Measurements from ENCODE around the gene PPP1R37.

PPP1R37 gene

GRCh38 chr19:45151821-45152503, 59.0 kb downstream of the PPP1R37 start:
- DNase-seq (ENCODE audit: extremely low read depth in 1 of 2, low read depth in 1 of 2), result no peak

DNA sequence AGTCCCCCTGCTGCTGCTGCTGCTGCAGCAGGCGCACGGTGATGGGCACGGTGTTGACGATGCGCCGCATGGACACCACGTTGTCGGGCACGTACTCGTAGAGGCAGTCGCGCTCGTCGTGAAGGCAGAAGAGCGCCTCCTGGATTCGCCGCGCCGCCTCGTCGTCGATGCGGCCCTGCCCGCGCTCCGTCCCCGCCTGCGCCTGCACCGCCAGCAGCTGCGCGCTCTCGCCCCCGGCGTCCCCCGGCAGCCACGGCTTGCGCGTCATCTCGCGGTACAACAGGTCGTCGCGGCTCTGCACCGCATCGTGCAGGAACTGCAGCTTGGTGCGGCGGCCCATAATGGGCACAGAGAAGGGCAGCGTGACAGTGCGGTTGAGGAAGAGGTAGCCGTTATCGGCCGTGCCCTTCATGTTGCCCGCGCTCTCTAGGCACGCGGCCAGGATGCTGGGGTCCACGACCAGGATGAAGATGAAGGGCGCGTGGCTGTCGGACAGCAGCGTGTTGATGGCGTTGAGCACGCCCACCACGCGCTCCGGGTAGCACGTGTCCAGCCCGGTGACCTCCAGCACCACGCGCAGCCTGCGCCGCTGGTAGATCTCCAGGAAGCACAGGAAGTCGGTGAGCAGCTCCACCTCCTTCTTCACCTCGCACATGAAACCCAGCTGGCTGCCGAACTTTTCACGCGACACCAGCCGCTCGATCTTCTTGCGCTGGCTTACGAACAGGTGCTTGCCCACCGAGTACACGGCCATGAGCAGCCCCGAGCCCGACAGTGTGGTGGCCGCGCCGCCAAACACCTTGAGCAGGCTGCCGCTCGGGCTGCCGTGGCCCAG, 59.7 kb downstream of the PPP1R37 start:
- no peak for DNase-seq (ENCODE audit: extremely low read depth in 1 of 2, low read depth in 1 of 2)

GRCh38 chr19:45153339-45154063, 60.5 kb downstream of the PPP1R37 start:
- no peak for DNase-seq (ENCODE audit: extremely low read depth in 1 of 2, low read depth in 1 of 2)

GRCh38 chr19:45154064-45154827, 61.3 kb downstream of the PPP1R37 start:
- DNase-seq (ENCODE audit: extremely low read depth in 1 of 2, low read depth in 1 of 2), result no peak

DNA sequence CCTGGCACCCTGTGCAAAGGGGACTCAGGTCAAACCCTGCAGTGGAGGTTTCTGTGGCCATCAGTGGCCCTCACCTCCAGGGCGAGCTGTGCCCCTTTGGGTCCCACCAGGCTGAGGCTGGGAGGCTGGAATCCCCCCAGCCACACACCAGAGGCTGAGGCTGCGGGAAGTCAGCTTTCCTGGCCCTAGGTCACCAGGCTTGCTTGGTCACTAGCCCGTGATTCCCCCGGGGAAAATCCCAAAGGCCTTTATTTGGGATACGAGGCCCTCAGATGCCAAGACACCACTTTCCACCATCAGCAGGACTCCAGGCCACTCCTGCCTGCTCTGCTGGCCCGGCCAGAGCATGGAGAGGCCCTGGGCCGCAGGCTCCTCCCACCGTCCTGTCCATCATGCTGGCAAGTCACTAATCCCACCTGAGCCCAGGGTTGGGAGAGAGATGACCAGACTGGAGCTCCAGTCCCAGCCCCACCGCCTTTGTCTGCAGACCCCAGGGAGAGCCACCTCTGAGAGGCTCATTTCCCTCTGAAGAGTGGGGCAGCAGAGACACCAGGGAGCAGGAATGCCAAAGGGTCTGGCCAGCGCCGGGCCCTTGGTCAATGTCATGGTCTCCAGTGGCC, 63.1 kb downstream of the PPP1R37 start:
- DNase-seq (ENCODE audit: extremely low read depth in 1 of 2, low read depth in 1 of 2), result no peak

DNA sequence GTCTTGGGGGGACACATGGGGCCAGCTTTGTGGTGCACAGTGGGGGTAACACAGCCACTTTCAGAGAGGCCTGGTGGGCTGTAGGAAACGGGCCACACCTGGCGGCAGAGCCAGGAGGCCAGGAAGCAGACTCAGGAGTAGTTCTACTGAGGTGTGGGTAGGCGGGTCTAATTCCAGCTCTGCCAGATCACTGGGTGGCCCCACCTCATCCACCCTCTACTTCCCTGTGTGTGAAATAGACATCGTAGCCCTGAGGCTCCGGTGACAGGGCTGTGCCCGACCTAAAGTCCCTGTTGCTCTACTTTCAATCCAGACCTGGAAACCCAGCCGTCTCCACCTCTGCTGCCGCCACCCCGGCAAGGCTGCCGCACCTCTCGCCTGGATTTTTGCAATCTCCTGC, 63.8 kb downstream of the PPP1R37 start:
- DNase-seq (ENCODE audit: extremely low read depth in 1 of 2, low read depth in 1 of 2), result no peak

DNA sequence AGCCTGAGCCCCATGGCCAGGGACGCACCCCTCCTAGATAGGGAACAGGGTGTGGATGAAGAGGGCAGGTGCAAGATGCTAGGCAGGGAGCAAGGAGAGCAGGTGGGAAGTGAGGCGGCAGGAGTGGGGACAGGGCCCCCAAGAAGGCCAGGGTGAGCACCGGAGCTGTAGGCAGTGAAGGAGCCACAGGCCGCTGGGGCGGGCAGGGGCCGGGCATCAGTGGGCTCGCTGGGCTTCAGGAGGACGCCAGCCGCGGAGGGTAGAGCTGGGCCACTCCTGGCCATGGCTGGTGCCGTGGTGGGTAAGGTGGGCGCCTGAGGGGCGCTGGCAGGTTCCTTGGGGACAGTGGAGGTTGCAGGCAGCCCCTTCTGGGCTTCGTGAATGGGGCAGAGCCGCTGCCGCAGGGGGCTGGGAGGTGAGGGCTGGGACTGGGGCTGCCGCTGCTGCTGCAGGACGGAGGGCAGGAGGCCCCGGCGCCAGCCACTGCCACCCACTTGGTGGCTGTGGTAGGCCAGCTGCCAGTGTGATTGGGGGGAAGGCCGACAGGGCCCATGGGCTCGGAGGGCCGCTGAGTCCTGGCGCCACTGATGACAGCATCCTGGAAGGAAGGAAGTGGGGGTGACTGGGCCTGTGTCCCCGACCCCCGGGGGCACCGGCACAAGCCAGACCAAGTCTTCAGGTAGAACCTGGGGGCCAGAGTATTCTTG, 65.7 kb downstream of the PPP1R37 start:
- no peak for DNase-seq (ENCODE audit: extremely low read depth in 1 of 2, low read depth in 1 of 2)

- no peak for DNase-seq (ENCODE audit: extremely low read depth in 1 of 2, low read depth in 1 of 2)
These were observed 66.4 kb downstream of the PPP1R37 start for GRCh38 chr19:45159210-45159970.

DNA sequence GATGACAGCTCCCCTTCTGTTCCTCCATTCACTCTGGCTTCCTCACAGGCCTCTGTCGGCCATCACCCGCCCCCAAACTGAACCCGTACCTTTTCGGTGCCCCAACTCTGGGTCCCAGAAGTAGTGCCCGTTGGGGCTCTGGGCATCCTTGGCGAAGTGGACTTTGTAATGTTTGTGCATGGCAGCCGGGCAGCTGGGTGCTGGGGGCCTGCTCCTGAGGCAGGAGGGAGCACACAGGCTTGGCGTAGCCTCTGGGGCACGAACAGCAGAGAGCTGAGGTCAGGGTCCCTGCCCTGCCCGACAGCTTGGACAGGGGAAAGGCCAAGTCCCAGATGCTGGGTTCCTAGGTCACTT, 67.0 kb downstream of the PPP1R37 start:
- DNase-seq (ENCODE audit: extremely low read depth in 1 of 2, low read depth in 1 of 2), result no peak

- DNase-seq (ENCODE audit: extremely low read depth in 1 of 2, low read depth in 1 of 2), result no peak
These were observed 68.1 kb downstream of the PPP1R37 start, which contains the start of gene NKPD1 for GRCh38 chr19:45160870-45161737. Gene NKPD1, minus strand, starts transcription at chr19:45160982. Its CDS starts 832 bp downstream, at chr19:45160150.

DNA sequence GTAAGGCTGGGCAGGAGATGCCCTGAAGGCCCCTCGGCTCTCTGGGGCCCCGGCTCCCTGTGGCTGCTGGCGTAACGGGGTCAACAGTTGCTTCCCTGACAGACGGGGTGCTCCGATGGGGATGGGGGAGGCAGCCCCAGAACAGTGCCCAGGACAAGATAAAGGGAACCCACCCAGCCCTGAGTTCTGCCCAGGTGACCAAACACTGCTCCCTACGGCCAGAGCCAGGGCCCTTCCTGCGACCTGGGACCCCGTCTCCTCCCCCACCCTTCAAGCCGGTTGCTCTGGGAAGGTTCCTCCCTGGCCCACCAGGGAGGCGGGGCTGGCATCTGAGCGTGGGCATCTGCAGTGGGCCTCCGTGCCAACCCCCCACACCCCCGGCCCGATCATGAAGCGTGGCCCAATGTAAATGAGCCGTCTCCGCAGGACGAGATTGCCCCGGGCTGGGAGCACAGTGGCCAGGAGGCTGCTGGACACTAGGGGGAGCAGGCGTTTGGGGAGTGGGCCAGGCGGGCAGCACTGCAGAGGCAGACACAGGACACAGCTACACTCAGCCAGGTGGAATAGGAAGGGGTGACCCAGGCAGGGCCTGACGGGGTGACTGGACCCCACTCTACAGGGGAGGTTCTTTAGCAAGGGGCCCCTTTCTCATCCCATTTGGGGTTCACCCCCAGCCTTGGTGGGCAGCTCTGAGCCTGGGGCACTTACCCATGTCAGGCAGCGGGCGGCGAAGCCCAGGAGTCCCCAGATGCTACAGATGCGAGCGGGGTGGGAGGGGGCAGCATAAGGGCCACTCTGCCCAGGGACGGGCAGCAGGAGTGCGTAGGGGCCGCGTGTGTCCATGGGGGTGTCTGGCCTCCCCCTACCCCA, 69.0 kb downstream of the PPP1R37 start:
- DNase-seq (ENCODE audit: extremely low read depth in 1 of 2, low read depth in 1 of 2), result no peak

- DNase-seq (ENCODE audit: extremely low read depth in 1 of 2, low read depth in 1 of 2), result no peak
These were observed 69.7 kb downstream of the PPP1R37 start for GRCh38 chr19:45162608-45163143.

- DNase-seq (ENCODE audit: extremely low read depth in 1 of 2, low read depth in 1 of 2), result no peak
These were observed 70.2 kb downstream of the PPP1R37 start for GRCh38 chr19:45163156-45163555.

- no peak for DNase-seq (ENCODE audit: extremely low read depth in 1 of 2, low read depth in 1 of 2)
These were observed 70.9 kb downstream of the PPP1R37 start for GRCh38 chr19:45163751-45164460.

GRCh38 chr19:45164577-45165335, 71.8 kb downstream of the PPP1R37 start:
- DNase-seq (ENCODE audit: extremely low read depth in 1 of 2, low read depth in 1 of 2), result peak in 1 of 2 donors; percentile 71

Measured in stimulated activated CD8-positive, alpha-beta memory T cell treated with anti-CD3 and anti-CD28 coated beads, Interleukin-7, amount 100 ng/mL, for 48 hours (primary cell).